Osteoblast (primary cell): ENCODE data around the gene ZNF710. TPM values are rescaled to one million over a fixed set of nuclear protein-coding genes. Genes with fewer than 3 reads are reported as not detected.

ENCODE experiments used
- DNase-seq: peaks from one replicate; pipeline ENCODE4 v3.0.0; 2011; ENCODE audit warnings: low spot score, mixed read lengths; ENCODE audit not compliant: insufficient read length; ENCODE audit errors: missing footprints
- H2AFZ ChIP-seq: 2 replicates; pipeline ENCODE4 v1.6.0; 2011; ENCODE audit warnings: mild to moderate bottlenecking, low read length
- H3K27ac ChIP-seq: 2 replicates; pipeline ENCODE4 v1.5.1; 2011; ENCODE audit warnings: mild to moderate bottlenecking, low read depth, low read length, moderate library complexity
- H3K27me3 ChIP-seq: 2 replicates; pipeline ENCODE4 v1.6.0; 2012; ENCODE audit warnings: mild to moderate bottlenecking, control low read depth, inconsistent platforms, low read length, moderate library complexity; ENCODE audit not compliant: insufficient read depth
- H3K36me3 ChIP-seq: 2 replicates; pipeline ENCODE4 v1.5.1; 2011; ENCODE audit warnings: mild to moderate bottlenecking, low read length, control low read depth, moderate library complexity; ENCODE audit not compliant: insufficient read depth
- H3K4me1 ChIP-seq: 2 replicates; pipeline ENCODE4 v1.5.1; 2011; ENCODE audit warnings: mild to moderate bottlenecking, low read length, control low read depth, moderate library complexity; ENCODE audit not compliant: insufficient read depth
- H3K4me2 ChIP-seq: 2 replicates; pipeline ENCODE4 v1.6.0; 2011; ENCODE audit warnings: mild to moderate bottlenecking, low read length; ENCODE audit not compliant: insufficient read depth
- H3K4me3 ChIP-seq: fragments of 200-600 bp; sonication (generic); 3 replicates; pipeline ENCODE4 v1.5.1; 2012; ENCODE audit warnings: mild to moderate bottlenecking, low read length, inconsistent platforms; ENCODE audit not compliant: insufficient read depth
- H3K79me2 ChIP-seq: 2 replicates; pipeline ENCODE4 v1.6.0; 2012; ENCODE audit warnings: mild to moderate bottlenecking, low read length, control low read depth, inconsistent platforms; ENCODE audit not compliant: insufficient read depth
- H3K9me3 ChIP-seq: 2 replicates; pipeline ENCODE4 v1.5.1; 2011; ENCODE audit warnings: low read depth, low read length, control low read depth
- H4K20me1 ChIP-seq: 2 replicates; pipeline ENCODE4 v1.6.0; 2012; ENCODE audit warnings: mild to moderate bottlenecking, low read length, control low read depth; ENCODE audit not compliant: insufficient read depth
- CTCF ChIP-seq: IDR thresholded peaks from 2 replicates; pipeline ENCODE4 v1.5.1; 2011; ENCODE audit warnings: mild to moderate bottlenecking, low read depth, low read length, moderate library complexity; ENCODE audit errors: extremely low read depth
- total RNA-seq: library from RNA; depleted of rRNA; stranded (reverse); fragments of >200 nt; gene quantifications from 2 replicates; pipeline ENCODE4 v1.2.3, GENCODE V29; 2012

Gene ZNF710
- total RNA-seq, 1 donor, result 10.9 TPM

GRCh38 chr15:90022905-90023700, 22.0 kb downstream of the ZNF710 start:
- peaks cover 2% of the 10 kb centered on the region for H3K36me3 ChIP-seq
- H3K9me3 ChIP-seq, result no peaks in the 10 kb centered on the region
- no peaks in the 10 kb centered on the region for H3K27me3 ChIP-seq
- no peak overlapping the region for H3K4me2 ChIP-seq
- no peaks in the 10 kb centered on the region for H3K4me1 ChIP-seq
- H3K79me2 ChIP-seq, result peaks cover 57% of the 10 kb centered on the region
- DNase-seq, result no peak
- TF ChIP-seq CTCF, result no peak
- H4K20me1 ChIP-seq, result peaks cover 41% of the 10 kb centered on the region
- H3K27ac ChIP-seq, result no peak overlapping the region
- no peak overlapping the region for H3K4me3 ChIP-seq
- H2AFZ ChIP-seq, result no peak overlapping the region

GRCh38 chr15:90024406-90024805, 23.3 kb downstream of the ZNF710 start:
- H3K4me1 ChIP-seq, result no peaks in the 10 kb centered on the region
- H3K4me3 ChIP-seq, result no peak overlapping the region
- H3K4me2 ChIP-seq, result no peak overlapping the region
- peaks cover 2% of the 10 kb centered on the region for H3K36me3 ChIP-seq
- H3K27ac ChIP-seq, result no peak overlapping the region
- TF ChIP-seq CTCF, result no peak
- peaks cover 58% of the 10 kb centered on the region for H3K79me2 ChIP-seq
- DNase-seq, result no peak
- H3K9me3 ChIP-seq, result no peaks in the 10 kb centered on the region
- peaks cover 44% of the 10 kb centered on the region for H4K20me1 ChIP-seq
- H2AFZ ChIP-seq, result no peak overlapping the region
- H3K27me3 ChIP-seq, result no peaks in the 10 kb centered on the region

GRCh38 chr15:90025489-90026033, 24.4 kb downstream of the ZNF710 start:
- H3K4me1 ChIP-seq, result no peaks in the 10 kb centered on the region
- H3K4me2 ChIP-seq, result no peak overlapping the region
- H3K36me3 ChIP-seq, result peaks cover 2% of the 10 kb centered on the region
- peaks cover 50% of the 10 kb centered on the region for H3K79me2 ChIP-seq
- no peak overlapping the region for H2AFZ ChIP-seq
- H3K9me3 ChIP-seq, result no peaks in the 10 kb centered on the region
- no peak for TF ChIP-seq CTCF
- no peak for DNase-seq
- no peak overlapping the region for H3K27ac ChIP-seq
- H3K27me3 ChIP-seq, result no peaks in the 10 kb centered on the region
- H3K4me3 ChIP-seq, result no peak overlapping the region
- peaks cover 37% of the 10 kb centered on the region for H4K20me1 ChIP-seq

GRCh38 chr15:90028376-90028944, 27.3 kb downstream of the ZNF710 start:
- Histone ChIP-seq H3K9me3 (no peaks in the 10 kb centered on the region), H3K27ac (no peak overlapping the region), H3K79me2 (peaks cover 32% of the 10 kb centered on the region), H2AFZ (no peak overlapping the region), H3K4me3 (no peak overlapping the region), H3K36me3 (no peaks in the 10 kb centered on the region), H4K20me1 (peaks cover 24% of the 10 kb centered on the region), H3K4me2 (no peak overlapping the region), H3K4me1 (peaks cover 11% of the 10 kb centered on the region), H3K27me3 (no peaks in the 10 kb centered on the region)
- no peak for DNase-seq
- no peak for TF ChIP-seq CTCF
